ENCODE results near the gene CPA5.

CPA5 gene

DNA sequence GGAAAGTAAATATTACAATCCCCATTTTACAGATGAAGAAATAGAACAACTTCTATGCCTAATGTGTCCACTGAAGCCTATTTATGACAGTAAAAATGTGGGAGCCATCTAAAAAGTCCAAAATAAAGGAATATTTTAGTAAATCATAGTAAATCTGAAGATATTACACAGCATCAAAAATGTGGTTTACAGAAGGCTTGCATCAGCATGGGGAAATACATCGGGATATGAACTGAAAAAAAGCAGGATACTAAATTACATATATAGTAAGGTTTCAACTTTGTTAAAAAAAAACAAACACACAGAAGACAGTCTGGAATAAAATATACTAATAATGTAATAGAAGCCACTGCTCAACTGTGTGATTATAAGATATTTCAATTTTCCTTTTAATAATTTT lies 56.5 kb downstream of the CPA5 start:
- no peak for DNase-seq

- DNase-seq, result no peak
These were observed 57.0 kb downstream of the CPA5 start for GRCh38 chr7:130401578-130401977.

DNA sequence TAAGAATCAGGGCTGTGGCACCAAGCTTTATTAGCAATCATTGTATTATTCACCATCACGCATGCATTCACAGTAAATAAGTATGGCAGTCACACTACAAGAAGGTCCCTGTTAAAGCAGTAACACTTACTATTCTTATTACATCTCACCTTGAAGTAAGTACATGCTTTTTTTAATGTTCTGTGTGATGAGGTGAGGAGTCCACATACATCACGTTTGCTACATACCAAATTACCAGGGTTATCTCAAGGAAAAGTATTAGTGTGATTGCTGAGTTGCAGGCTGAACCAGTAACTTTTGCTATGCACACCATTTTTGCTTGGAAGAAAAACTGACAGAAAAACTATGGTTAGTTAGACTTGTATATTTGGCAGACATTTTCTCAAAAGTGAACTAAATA lies 60.4 kb downstream of the CPA5 start:
- DNase-seq, result no peak

GRCh38 chr7:130409067-130409711 lies 64.6 kb downstream of the CPA5 start:
- peak; percentile 33 for DNase-seq

GRCh38 chr7:130409712-130410072 lies 65.1 kb downstream of the CPA5 start:
- no peak for DNase-seq

DNA sequence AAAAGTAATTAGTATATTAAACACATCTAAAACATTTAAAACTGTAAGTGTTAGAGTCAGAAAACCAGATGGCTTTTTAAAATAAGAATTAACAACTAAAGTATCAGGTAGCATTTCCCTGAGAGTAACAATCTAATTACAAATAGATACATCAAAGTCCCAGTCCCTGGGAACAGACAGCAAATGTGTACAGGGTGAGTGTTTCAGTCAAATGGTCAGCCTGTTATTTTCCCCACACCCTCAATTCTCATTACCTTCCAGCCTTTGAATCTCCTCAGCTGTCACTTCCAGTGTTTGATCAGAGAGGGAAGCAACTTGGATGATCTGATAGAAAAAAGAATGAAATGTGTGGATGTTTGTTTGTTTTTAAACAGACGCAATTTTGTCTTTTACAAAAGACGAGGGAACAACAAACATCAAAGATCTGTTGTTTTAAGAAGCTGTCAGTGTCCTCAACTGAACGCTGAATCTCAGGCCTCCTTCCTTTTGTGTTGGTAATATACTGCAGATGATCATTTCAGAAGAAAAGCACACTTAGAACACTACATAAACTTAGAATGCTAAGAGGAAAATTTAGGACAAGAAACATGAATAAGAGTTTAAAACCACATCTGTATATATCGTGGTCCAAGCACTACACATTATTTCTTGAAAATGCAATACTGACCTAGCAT lies 66.4 kb downstream of the CPA5 start:
- DNase-seq, result no peak

DNA sequence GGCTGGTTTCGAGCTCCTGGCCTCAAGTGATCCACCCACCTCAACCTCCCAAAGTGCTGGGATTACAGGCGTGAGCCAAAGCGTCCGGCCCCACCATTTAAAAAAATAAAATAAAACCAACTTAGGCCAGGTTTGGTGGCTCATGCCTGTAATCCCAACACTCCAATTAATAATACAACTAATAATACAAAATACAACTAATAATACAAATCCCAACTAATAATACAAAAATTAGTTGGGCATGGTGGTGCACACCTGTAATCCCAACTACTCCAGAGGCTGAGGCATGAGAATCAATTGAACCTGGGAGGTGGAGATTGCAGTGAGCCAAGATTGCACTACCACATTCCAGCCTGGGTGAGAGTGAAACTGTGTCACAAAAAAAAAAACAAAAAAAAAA lies 68.6 kb downstream of the CPA5 start:
- DNase-seq, result no peak

DNA sequence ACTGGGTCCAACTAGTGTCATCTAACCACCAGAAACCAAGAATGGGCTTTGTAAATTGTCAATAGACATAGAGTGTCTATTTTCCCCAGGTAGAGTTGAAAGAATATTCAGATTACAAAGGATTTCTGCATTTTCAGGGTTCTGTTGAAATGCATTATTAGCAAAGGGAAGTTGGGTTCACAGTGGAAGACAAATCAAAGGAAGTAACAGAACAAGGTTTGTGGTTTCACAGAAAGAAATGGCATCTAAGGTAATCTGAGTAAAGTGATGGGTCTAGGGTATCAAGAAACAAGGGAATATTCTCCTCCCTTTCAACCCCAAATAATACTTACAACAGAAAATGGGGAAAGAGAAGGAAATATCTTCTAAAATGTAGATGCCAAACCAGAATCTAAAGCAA lies 70.4 kb downstream of the CPA5 start:
- DNase-seq, result no peak

DNA sequence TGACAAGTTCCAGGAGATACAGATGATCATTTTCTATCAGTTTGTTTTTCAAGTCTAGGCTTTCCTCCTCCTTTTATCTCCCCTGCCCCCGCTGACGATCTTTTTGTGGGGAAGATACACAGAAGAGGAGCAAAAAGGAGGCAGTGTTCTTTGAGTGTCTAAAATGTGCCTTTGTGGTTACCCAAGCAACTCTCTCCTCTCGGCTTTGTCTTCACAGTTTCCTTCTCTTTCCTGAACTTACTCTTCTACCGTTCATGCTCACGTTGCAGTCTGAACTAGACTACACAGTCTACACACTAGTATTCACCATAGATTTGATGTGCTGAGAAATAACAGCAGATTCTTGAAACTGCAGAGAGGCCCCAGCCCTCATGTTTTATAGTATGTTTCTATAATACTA lies 72.6 kb downstream of the CPA5 start:
- no peak for DNase-seq

- no peak for DNase-seq
These were observed 73.7 kb downstream of the CPA5 start for GRCh38 chr7:130418306-130418705.
